BJ (cell line): ENCODE results near the gene STK32C. TPM values are rescaled to one million over a fixed set of nuclear protein-coding genes. Genes with fewer than 3 reads are reported as not detected.

Experiments
- CTCF ChIA-PET: fragments of 350-600 bp; formaldehyde crosslinking; extraction: SDS; loops from one replicate; lab custom pipeline; 2021; ENCODE audit warnings: antibody characterized with exemption, inconsistent platforms; lab: Yijun Ruan, JAX
- POLR2A ChIA-PET: fragments of 300-600 bp; sonication (Branson Sonifier 250); formaldehyde crosslinking; extraction: SDS; loops from one replicate; lab custom pipeline; 2021; ENCODE audit warnings: antibody characterized with exemption; lab: Charles Lee
- DNase-seq: peaks from one replicate; pipeline ENCODE4 v3.0.0-alpha.2; 2011; ENCODE audit warnings: low read depth
- H3K27me3 ChIP-seq: 2 replicates; pipeline ENCODE4 v1.6.0; 2011; ENCODE audit warnings: low read length; ENCODE audit not compliant: control insufficient read depth, insufficient read depth
- H3K36me3 ChIP-seq: 2 replicates; pipeline ENCODE4 v1.5.1; 2011; ENCODE audit warnings: low read length; ENCODE audit not compliant: control insufficient read depth, insufficient read depth
- H3K4me3 ChIP-seq: 2 replicates; pipeline ENCODE4 v1.5.1; 2011; ENCODE audit warnings: low read depth, mild to moderate bottlenecking, control low read depth, low read length
- CTCF ChIP-seq: IDR thresholded peaks from 2 replicates; pipeline ENCODE4 v1.5.1; 2011; ENCODE audit warnings: low read depth, mild to moderate bottlenecking, control low read depth, inconsistent platforms, low read length, moderate library complexity; ENCODE audit not compliant: insufficient read depth
- polyA plus RNA-seq: library from polyadenylated mRNA; depleted of rRNA; stranded (reverse); fragments of >200 nt; gene quantifications from 2 replicates; pipeline ENCODE4 v1.2.3, GENCODE V29; 2011

Gene STK32C
- polyA plus RNA-seq, 1 experiment, result 12.1 TPM

- no peak for TF ChIP-seq CTCF
- ChIA-PET POLR2A (no interaction called here), CTCF (no interaction called here)
- H3K27me3 ChIP-seq, result no peaks in the 10 kb centered on the region
- H3K36me3 ChIP-seq, result no peaks in the 10 kb centered on the region
- no peak for DNase-seq
- H3K4me3 ChIP-seq, result no peak overlapping the region
Measured at GRCh38 chr10:132257907-132258306, 49.8 kb downstream of the STK32C start.

- ChIA-PET POLR2A (no interaction called here), CTCF (no interaction called here)
- TF ChIP-seq CTCF, result no peak
- H3K36me3 ChIP-seq, result no peaks in the 10 kb centered on the region
- no peak overlapping the region for H3K4me3 ChIP-seq
- peak; percentile 2 for DNase-seq
- no peaks in the 10 kb centered on the region for H3K27me3 ChIP-seq
Measured at GRCh38 chr10:132257271-132257670, 50.5 kb downstream of the STK32C start.

DNA sequence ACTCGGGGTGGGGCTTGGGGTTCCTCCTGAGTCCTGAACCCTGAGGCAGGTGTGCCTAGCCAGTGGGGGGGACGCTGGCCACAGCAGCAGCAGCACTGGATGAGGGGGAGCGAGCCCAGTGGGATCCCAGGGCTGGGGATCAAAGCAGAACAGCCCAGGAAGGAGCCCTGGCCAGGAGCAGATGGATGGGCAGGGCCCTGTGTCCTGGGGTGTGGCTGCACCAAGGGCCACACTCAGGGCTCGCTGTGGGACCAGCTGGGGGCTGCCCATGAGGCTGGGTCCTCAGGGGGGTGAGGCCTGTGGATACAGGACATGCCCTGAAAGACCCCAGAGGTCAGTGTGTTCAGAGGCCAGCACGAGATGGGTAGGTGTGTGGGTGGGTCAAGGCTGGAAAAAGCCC, 50.9 kb downstream of the STK32C start:
- TF ChIP-seq CTCF, result no peak
- POLR2A ChIA-PET, result no interaction called here
- DNase-seq, result no peak
- Histone ChIP-seq H3K4me3 (no peak overlapping the region), H3K27me3 (no peaks in the 10 kb centered on the region), H3K36me3 (no peaks in the 10 kb centered on the region)
- CTCF ChIA-PET, result interaction anchor here (1.6 kb wide), 1 partner anchor 97 kb away, joined by 3 read pairs; no protein-coding TSS in a partner anchor

- ChIA-PET CTCF (interaction anchor here (0.8 to 1.6 kb wide), 2 partner anchors 10 to 98 kb away, joined by 3 to 4 read pairs; no protein-coding TSS in a partner anchor), POLR2A (no interaction called here)
- no peaks in the 10 kb centered on the region for H3K27me3 ChIP-seq
- H3K4me3 ChIP-seq, result no peak overlapping the region
- no peaks in the 10 kb centered on the region for H3K36me3 ChIP-seq
- no peak for TF ChIP-seq CTCF
- no peak for DNase-seq
Measured at GRCh38 chr10:132255489-132256344, 52.0 kb downstream of the STK32C start.

GRCh38 chr10:132254841-132255240, 52.9 kb downstream of the STK32C start:
- no peaks in the 10 kb centered on the region for H3K27me3 ChIP-seq
- ChIA-PET CTCF (no interaction called here), POLR2A (no interaction called here)
- no peak for TF ChIP-seq CTCF
- no peak overlapping the region for H3K4me3 ChIP-seq
- H3K36me3 ChIP-seq, result no peaks in the 10 kb centered on the region
- no peak for DNase-seq
